Keratinocyte (primary cell): ENCODE measurements around the gene ACAD10. TPM values are rescaled to one million over a fixed set of nuclear protein-coding genes. Genes with fewer than 3 reads are reported as not detected.

Experiments used
- DNase-seq: peaks from one replicate; pipeline ENCODE4 v3.0.0-alpha.2; 2011; ENCODE audit warnings: low read depth, missing footprints, low spot score
- FAIRE-seq: peaks from 2 replicates; lab custom pipeline; 2011; peaks lifted over from hg19 to GRCh38; lab: Jason Lieb, UNC
- H2AFZ ChIP-seq: 2 replicates; pipeline ENCODE4 v1.6.0; 2012; ENCODE audit warnings: low read length, control low read depth, inconsistent platforms; ENCODE audit not compliant: control insufficient read depth
- H3K27ac ChIP-seq: 2 replicates; pipeline ENCODE4 v1.5.1; 2011; ENCODE audit warnings: low read length; ENCODE audit not compliant: control insufficient read depth, insufficient read depth
- H3K27me3 ChIP-seq: 3 replicates; pipeline ENCODE4 v1.6.0; 2011; ENCODE audit warnings: low read length; ENCODE audit not compliant: control insufficient read depth, insufficient read depth; ENCODE audit errors: extremely low read depth
- H3K36me3 ChIP-seq, 2 experiments: 2 replicates in 1 of 2; 3 replicates in 1 of 2; pipeline ENCODE4 v1.5.1; 2011; ENCODE audit warnings: low read length in 2 of 2, mild to moderate bottlenecking in 1 of 2; ENCODE audit not compliant: control insufficient read depth in 2 of 2, insufficient read depth in 2 of 2; ENCODE audit errors: extremely low read depth in 1 of 2
- H3K4me1 ChIP-seq: 3 replicates; pipeline ENCODE4 v1.5.1; 2011; ENCODE audit warnings: low read length; ENCODE audit not compliant: control insufficient read depth, insufficient read depth; ENCODE audit errors: extremely low read depth
- H3K4me2 ChIP-seq: 3 replicates; pipeline ENCODE4 v1.6.0; 2011; ENCODE audit warnings: low read depth, low read length; ENCODE audit not compliant: control insufficient read depth, insufficient read depth; ENCODE audit errors: extremely low read depth
- H3K4me3 ChIP-seq, 3 experiments: fragments of 200-600 bp in 1 of 3; sonication (generic) in 1 of 3; 2 replicates in 2 of 3; 3 replicates in 1 of 3; pipeline ENCODE4 v1.5.1; 2011 to 2016; ENCODE audit warnings: low read length in 3 of 3, mild to moderate bottlenecking in 3 of 3, control low read depth in 2 of 3, inconsistent platforms in 1 of 3, low read depth in 1 of 3, mixed read lengths in 1 of 3, mixed run types in 1 of 3, moderate library complexity in 1 of 3; ENCODE audit not compliant: control insufficient read depth in 2 of 3, insufficient read depth in 2 of 3; ENCODE audit errors: extremely low read depth in 1 of 3
- H3K79me2 ChIP-seq: 2 replicates; pipeline ENCODE4 v1.6.0; 2012; ENCODE audit warnings: low read length; ENCODE audit not compliant: control insufficient read depth, insufficient read depth
- H3K9ac ChIP-seq: 3 replicates; pipeline ENCODE4 v1.6.0; 2011; ENCODE audit warnings: low read length; ENCODE audit not compliant: control insufficient read depth, insufficient read depth; ENCODE audit errors: extremely low read depth
- H3K9me1 ChIP-seq: 3 replicates; pipeline ENCODE4 v1.6.0; 2011; ENCODE audit warnings: low read length; ENCODE audit not compliant: control insufficient read depth, insufficient read depth; ENCODE audit errors: extremely low read depth
- H3K9me3 ChIP-seq: 2 replicates; pipeline ENCODE4 v1.5.1; 2012; ENCODE audit warnings: low read depth, low read length; ENCODE audit not compliant: control insufficient read depth
- H4K20me1 ChIP-seq: 3 replicates; pipeline ENCODE4 v1.6.0; 2011; ENCODE audit warnings: low read length; ENCODE audit not compliant: control insufficient read depth, insufficient read depth; ENCODE audit errors: extremely low read depth
- EZH2 ChIP-seq: IDR thresholded peaks from one replicate; pipeline ENCODE4 v1.6.1; 2012; ENCODE audit warnings: inconsistent platforms, mild to moderate bottlenecking, low read length, moderate library complexity
- dilution Hi-C: fragments of 300-500 bp; cut with MboI; formaldehyde crosslinking; loops from one replicate; pipeline ENCODE4 v1.7.0; 2020; ENCODE audit warnings: low sequenced_read_pairs; ENCODE audit not compliant: extremely low pct_ligation_motif_present
- polyA plus RNA-seq, 5 experiments: library from polyadenylated mRNA; depleted of rRNA in 3 of 5; stranded (reverse) in 3 of 5; stranded (forward) in 1 of 5; unstranded in 1 of 5; fragments of >200 nt; gene quantifications; 1 replicate in 1 of 5; 2 replicates in 3 of 5; 3 replicates in 1 of 5; pipeline versions ENCODE4 v1.2.1 to v1.2.3, GENCODE V29; 2011 to 2012; ENCODE audit warnings: missing spikeins in 2 of 5, low read depth in 1 of 5, low replicate concordance in 1 of 5
- TF ChIP-seq, protein P1 (sequence below), 3 experiments: IDR thresholded peaks in 1 of 3; conservative IDR thresholded peaks in 1 of 3; optimal IDR thresholded peaks in 1 of 3; 2 replicates in 2 of 3; 3 replicates in 1 of 3; pipeline versions ENCODE3 to v1.5.1; 2011; ENCODE audit warnings: low read length in 3 of 3, mild to moderate bottlenecking in 3 of 3, moderate library complexity in 2 of 3, control low read depth in 1 of 3, inconsistent platforms in 1 of 3; ENCODE audit not compliant: insufficient read depth in 2 of 3; ENCODE audit errors: extremely low read depth in 1 of 3

ACAD10 gene
- polyA plus RNA-seq, 1 donor (not counting 4 experiments of a cell fraction or from before 2014, with no cell fraction given), result 13.2 TPM

DNA sequence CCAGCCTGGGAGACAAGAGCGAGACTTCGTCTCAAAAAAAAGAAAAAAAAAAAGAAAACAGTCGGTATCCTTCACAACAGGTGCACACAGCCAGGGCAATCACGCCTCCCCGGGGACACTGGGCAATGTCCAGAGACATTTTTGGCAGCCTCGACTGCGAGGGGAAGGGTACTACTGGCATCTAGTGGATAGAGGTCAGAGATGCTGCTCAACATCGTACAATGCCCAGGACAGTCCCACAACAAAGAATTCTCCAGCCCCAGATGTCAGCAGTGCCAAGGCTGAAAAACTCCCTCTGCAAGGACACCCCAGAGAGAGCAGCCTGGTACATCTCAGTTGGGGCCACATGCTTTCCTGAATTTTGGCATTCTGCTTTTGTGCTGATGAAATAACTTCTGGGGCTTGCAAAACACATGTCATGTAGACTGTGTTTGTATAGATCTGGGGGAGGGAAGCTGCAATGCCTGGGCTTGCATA is 102.4 kb downstream of the ACAD10 start:
- dilution Hi-C loops, result no loop called here
- H3K4me1 ChIP-seq, result no peaks in the 10 kb centered on the region
- H3K27me3 ChIP-seq, result no peaks in the 10 kb centered on the region
- no peak overlapping the region for H3K4me3 ChIP-seq
- FAIRE-seq (no peak), DNase-seq (no peak)
- no peaks in the 10 kb centered on the region for H4K20me1 ChIP-seq
- H3K79me2 ChIP-seq, result no peaks in the 10 kb centered on the region
- no peaks in the 10 kb centered on the region for H3K9me3 ChIP-seq
- no peak overlapping the region for H2AFZ ChIP-seq
- H3K9ac ChIP-seq, result no peak overlapping the region
- H3K4me2 ChIP-seq, result no peak overlapping the region
- no peaks in the 10 kb centered on the region for H3K9me1 ChIP-seq
- H3K36me3 ChIP-seq, result peaks cover 15 to 21% of the 10 kb centered on the region in 2 experiments
- no peak overlapping the region for H3K27ac ChIP-seq
- TF ChIP-seq, protein P1, sequence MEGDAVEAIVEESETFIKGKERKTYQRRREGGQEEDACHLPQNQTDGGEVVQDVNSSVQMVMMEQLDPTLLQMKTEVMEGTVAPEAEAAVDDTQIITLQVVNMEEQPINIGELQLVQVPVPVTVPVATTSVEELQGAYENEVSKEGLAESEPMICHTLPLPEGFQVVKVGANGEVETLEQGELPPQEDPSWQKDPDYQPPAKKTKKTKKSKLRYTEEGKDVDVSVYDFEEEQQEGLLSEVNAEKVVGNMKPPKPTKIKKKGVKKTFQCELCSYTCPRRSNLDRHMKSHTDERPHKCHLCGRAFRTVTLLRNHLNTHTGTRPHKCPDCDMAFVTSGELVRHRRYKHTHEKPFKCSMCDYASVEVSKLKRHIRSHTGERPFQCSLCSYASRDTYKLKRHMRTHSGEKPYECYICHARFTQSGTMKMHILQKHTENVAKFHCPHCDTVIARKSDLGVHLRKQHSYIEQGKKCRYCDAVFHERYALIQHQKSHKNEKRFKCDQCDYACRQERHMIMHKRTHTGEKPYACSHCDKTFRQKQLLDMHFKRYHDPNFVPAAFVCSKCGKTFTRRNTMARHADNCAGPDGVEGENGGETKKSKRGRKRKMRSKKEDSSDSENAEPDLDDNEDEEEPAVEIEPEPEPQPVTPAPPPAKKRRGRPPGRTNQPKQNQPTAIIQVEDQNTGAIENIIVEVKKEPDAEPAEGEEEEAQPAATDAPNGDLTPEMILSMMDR (optimal IDR thresholded peaks at IDR 0.05 in 1 of 3, IDR thresholded peaks at IDR 0.05 in 1 of 3, conservative IDR thresholded peaks at IDR 0.05 in 1 of 3; ENCODE audit: extremely low read depth in 1 of 3, insufficient read depth in 2 of 3, low read length in 3 of 3), result peak in 2 of 3 experiments; percentile 16 to 50
- TF ChIP-seq EZH2, result no peak

DNA sequence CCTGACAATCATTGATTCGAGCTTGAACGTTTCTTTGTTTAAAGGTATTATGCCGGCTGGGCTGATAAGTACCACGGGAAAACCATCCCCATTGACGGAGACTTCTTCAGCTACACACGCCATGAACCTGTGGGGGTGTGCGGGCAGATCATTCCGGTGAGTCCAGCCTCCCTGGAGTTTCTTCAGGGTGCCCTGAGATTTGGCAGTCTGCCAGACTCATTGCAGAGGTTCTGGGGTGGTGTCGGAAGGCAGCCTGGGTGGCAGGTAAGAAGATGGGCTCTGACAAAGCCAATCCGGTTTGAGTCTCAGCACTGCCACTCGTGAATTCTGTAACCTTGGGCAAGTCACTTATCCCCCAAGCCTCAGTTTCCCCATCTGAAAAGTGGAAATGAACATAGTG is 103.9 kb downstream of the ACAD10 start:
- Histone ChIP-seq H3K27me3 (no peaks in the 10 kb centered on the region), H3K79me2 (no peaks in the 10 kb centered on the region), H3K4me2 (no peak overlapping the region), H2AFZ (no peak overlapping the region), H3K27ac (no peak overlapping the region), H3K4me1 (no peaks in the 10 kb centered on the region), H3K36me3 (peaks cover 14 to 16% of the 10 kb centered on the region in 2 experiments), H3K9me1 (no peaks in the 10 kb centered on the region), H3K9me3 (no peaks in the 10 kb centered on the region), H4K20me1 (no peaks in the 10 kb centered on the region), H3K4me3 (no peak overlapping the region), H3K9ac (no peak overlapping the region)
- dilution Hi-C loops, result no loop called here
- no peak for TF ChIP-seq EZH2
- TF ChIP-seq, protein P1 (optimal IDR thresholded peaks at IDR 0.05 in 1 of 3, IDR thresholded peaks at IDR 0.05 in 1 of 3, conservative IDR thresholded peaks at IDR 0.05 in 1 of 3; ENCODE audit: extremely low read depth in 1 of 3, insufficient read depth in 2 of 3, low read length in 3 of 3), result no peak
- DNase-seq, result no peak
- FAIRE-seq, result no peak
